GM23338 (cell line): Measurements from ENCODE around the gene BPI. TPM values are rescaled to one million over a fixed set of nuclear protein-coding genes. Genes with fewer than 3 reads are reported as not detected.

Source experiments
- ATAC-seq: fragments of 200-7000 bp; cut with Tn5 transposase; 3 replicates; pipeline ENCODE4 v1.9.1; 2020
- DNase-seq: peaks from one replicate; pipeline ENCODE4 v3.0.0-alpha.2; 2015; ENCODE audit warnings: low spot score
- H2AFZ ChIP-seq: fragments of 200-600 bp; sonication (generic); 2 replicates; pipeline ENCODE4 v1.8.0; 2016; ENCODE audit warnings: antibody characterized with exemption, mild to moderate bottlenecking, moderate library complexity
- H3F3A ChIP-seq: fragments of 200-600 bp; sonication (generic); replicated peaks from 2 replicates; pipeline ENCODE4 v1.8.0; 2017; ENCODE audit warnings: antibody characterized with exemption, mixed run types, low read depth
- H3K27ac ChIP-seq: fragments of 200-600 bp; sonication (generic); 2 replicates; pipeline ENCODE4 v1.6.1; 2016; ENCODE audit warnings: low read depth
- H3K27me3 ChIP-seq: fragments of 200-600 bp; sonication (generic); 2 replicates; pipeline ENCODE4 v1.8.0; 2016; ENCODE audit warnings: mild to moderate bottlenecking, mixed run types, moderate library complexity; ENCODE audit not compliant: insufficient read depth
- H3K36me3 ChIP-seq: fragments of 200-600 bp; sonication (generic); 2 replicates; pipeline ENCODE4 v1.8.0; 2016; ENCODE audit warnings: mild to moderate bottlenecking; ENCODE audit not compliant: insufficient read depth
- H3K4me1 ChIP-seq: fragments of 200-600 bp; sonication (generic); 2 replicates; pipeline ENCODE4 v1.8.0; 2016; ENCODE audit warnings: mild to moderate bottlenecking, moderate library complexity; ENCODE audit not compliant: insufficient read depth
- H3K4me2 ChIP-seq: fragments of 200-600 bp; sonication (generic); 2 replicates; pipeline ENCODE4 v1.7.1; 2017; ENCODE audit warnings: mixed run types
- H3K4me3 ChIP-seq: fragments of 200-600 bp; sonication (generic); 2 replicates; pipeline ENCODE4 v1.6.1; 2016; ENCODE audit warnings: mixed run types
- H3K79me2 ChIP-seq: fragments of 200-600 bp; sonication (generic); replicated peaks from 2 replicates; pipeline ENCODE4 v1.8.0; 2017; ENCODE audit warnings: mild to moderate bottlenecking; ENCODE audit not compliant: insufficient read depth
- H3K9me2 ChIP-seq: fragments of 200-600 bp; sonication (generic); 2 replicates; pipeline ENCODE4 v1.8.0; 2017; ENCODE audit not compliant: insufficient read depth
- H4K20me1 ChIP-seq: fragments of 200-600 bp; sonication (generic); replicated peaks from 2 replicates; pipeline ENCODE4 v1.8.0; 2017; ENCODE audit warnings: mild to moderate bottlenecking; ENCODE audit not compliant: insufficient read depth
- H3K27ac Mint-ChIP-seq: 2 replicates; pipeline ENCODE4 v1.8.0; 2020; ENCODE audit warnings: inconsistent platforms, mild to moderate bottlenecking, moderate library complexity, mixed read lengths
- H3K27me3 Mint-ChIP-seq: 3 replicates; pipeline ENCODE4 v1.8.0; 2022; ENCODE audit warnings: low read depth, mild to moderate bottlenecking, moderate library complexity, mixed read lengths, inconsistent platforms; ENCODE audit not compliant: insufficient read depth, poor library complexity
- H3K36me3 Mint-ChIP-seq: 3 replicates; pipeline ENCODE4 v1.8.0; 2021; ENCODE audit warnings: low read depth, mild to moderate bottlenecking, inconsistent platforms, moderate library complexity, mixed read lengths
- H3K4me1 Mint-ChIP-seq: 3 replicates; pipeline ENCODE4 v1.8.0; 2020; ENCODE audit warnings: mild to moderate bottlenecking, inconsistent platforms, mixed read lengths
- H3K4me3 Mint-ChIP-seq: 3 replicates; pipeline ENCODE4 v1.8.0; 2021; ENCODE audit warnings: moderate library complexity, mild to moderate bottlenecking, inconsistent platforms, mixed read lengths
- H3K9me3 Mint-ChIP-seq: 3 replicates; pipeline ENCODE4 v1.8.0; 2020; ENCODE audit warnings: moderate library complexity, mild to moderate bottlenecking, inconsistent platforms, mixed read lengths
- CREB1 ChIP-seq: fragments of 250-450 bp; sonication (Bioruptor Pico); IDR thresholded peaks from 2 replicates; pipeline ENCODE4 v1.5.0; 2020; ENCODE audit warnings: low read depth, mild to moderate bottlenecking, moderate library complexity
- CTCF ChIP-seq, 2 experiments: fragments of 200-600 bp in 1 of 2; sonication (generic) in 1 of 2; conservative IDR thresholded peaks; 2 replicates each; pipeline versions ENCODE4 v1.5.1 to v1.6.1; 2016 to 2017; ENCODE audit warnings: antibody characterized with exemption in 2 of 2, low read depth in 2 of 2, mild to moderate bottlenecking in 2 of 2, moderate library complexity in 1 of 2
- ETS1 ChIP-seq: IDR thresholded peaks from 2 replicates; pipeline ENCODE4 v1.6.1; 2016; ENCODE audit warnings: antibody characterized with exemption
- EZH2 ChIP-seq: fragments of 200-600 bp; sonication (generic); IDR thresholded peaks from one replicate; pipeline ENCODE4 v1.8.0; 2017; ENCODE audit warnings: antibody characterized with exemption, mild to moderate bottlenecking, low read depth; ENCODE audit not compliant: unreplicated experiment
- EZH2phosphoT487 ChIP-seq: fragments of 200-600 bp; sonication (generic); IDR thresholded peaks from one replicate; pipeline ENCODE4 v1.8.1; 2018; ENCODE audit warnings: antibody characterized with exemption; ENCODE audit not compliant: unreplicated experiment
- JUNB ChIP-seq: IDR thresholded peaks from one replicate; pipeline ENCODE4 v1.6.1; 2016; ENCODE audit warnings: antibody characterized with exemption; ENCODE audit not compliant: unreplicated experiment
- STAT1 ChIP-seq: IDR thresholded peaks from one replicate; pipeline ENCODE4 v1.6.1; 2016; ENCODE audit warnings: antibody characterized with exemption; ENCODE audit not compliant: unreplicated experiment
- ZNF114 ChIP-seq: fragments of 250-450 bp; sonication (Bioruptor Pico); IDR thresholded peaks from 2 replicates; pipeline ENCODE4 v1.5.0; 2020; ENCODE audit warnings: mild to moderate bottlenecking, moderate library complexity
- ZNF331 ChIP-seq: fragments of 250-450 bp; sonication (Bioruptor Pico); IDR thresholded peaks from 2 replicates; pipeline ENCODE4 v1.5.0; 2020; ENCODE audit warnings: low read depth, mild to moderate bottlenecking, moderate library complexity
- polyA plus RNA-seq: library from polyadenylated mRNA; unstranded; fragments of >200 nt; fragmentation: Nextera tagmentation; extraction: Ambion mirVana; gene quantifications from 2 replicates; pipeline ENCODE4 v1.2.1, GENCODE V29; 2016
- total RNA-seq: library from RNA; depleted of rRNA; stranded (reverse); fragments of >200 nt; shearing (Covaris generic); gene quantifications from 2 replicates; pipeline ENCODE4 v1.2.3, GENCODE V29; 2014
- TF ChIP-seq, protein P1 (sequence below): fragments of 250-450 bp; sonication (Bioruptor Pico); IDR thresholded peaks from 2 replicates; pipeline ENCODE4 v1.5.0; 2020; ENCODE audit warnings: mild to moderate bottlenecking, moderate library complexity

BPI gene
- total and polyA plus RNA-seq, 2 experiments from 2014 or later: not detected

GRCh38 chr20:38357653-38358207 lies 53.8 kb downstream of the BPI start (continued):
- TF ChIP-seq EZH2phosphoT487: no peak

DNA sequence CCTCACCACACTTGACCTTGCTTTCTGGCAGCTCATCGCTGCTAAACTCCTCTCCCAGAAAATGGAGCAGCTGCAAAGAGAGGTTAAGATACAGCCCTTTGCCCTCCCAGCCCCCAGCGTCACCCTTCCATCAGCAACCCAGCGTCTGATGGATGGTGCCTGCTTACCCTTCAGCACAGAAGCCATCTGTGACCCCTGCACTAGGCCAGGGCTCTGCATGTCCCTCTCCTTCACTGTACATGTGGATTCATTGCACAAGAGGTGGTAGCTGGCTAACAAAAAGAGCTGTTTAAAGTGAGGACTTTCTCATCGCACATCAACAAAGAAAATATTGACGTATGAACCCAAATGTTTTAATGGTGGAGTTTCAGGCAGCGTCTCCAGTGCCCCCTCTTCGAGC lies 54.6 kb downstream of the BPI start:
- TF ChIP-seq CTCF (conservative IDR thresholded peaks at IDR 0.05; ENCODE audit: low read depth in 2 of 2) (no peak), ZNF114 (CRISPR knock-in tag) (no peak), JUNB (no peak)
- no peaks in the 10 kb centered on the region for H3K27me3 ChIP-seq
- no peak overlapping the region for H3K27ac ChIP-seq
- ATAC-seq (no peak), DNase-seq (no peak)
- Mint-ChIP-seq H3K36me3 (no peaks in the 10 kb centered on the region), H3K4me1 (peaks cover 22% of the 10 kb centered on the region), H3K9me3 (peaks cover 2% of the 10 kb centered on the region; the same call in 2 of the 3 replicates), H3K4me3 (no peak overlapping the region), H3K27me3 (peaks cover 12% of the 10 kb centered on the region), H3K27ac (no peak overlapping the region)
- peak overlapping the region; percentile 38; the same call in 1 of the 2 replicates for H2AFZ ChIP-seq
- H3K4me1 ChIP-seq: peaks cover 19% of the 10 kb centered on the region
- no peaks in the 10 kb centered on the region for H4K20me1 ChIP-seq
- H3K79me2 ChIP-seq: no peaks in the 10 kb centered on the region
- H3K9me2 ChIP-seq: no peaks in the 10 kb centered on the region
- H3K36me3 ChIP-seq: no peaks in the 10 kb centered on the region
- H3K4me3 ChIP-seq: no peak overlapping the region
- H3F3A ChIP-seq: 0 out of 2 replicates have a peak, but pooled peaks cover 5% of the 10 kb centered on the region
- H3K4me2 ChIP-seq: no peak overlapping the region

DNA sequence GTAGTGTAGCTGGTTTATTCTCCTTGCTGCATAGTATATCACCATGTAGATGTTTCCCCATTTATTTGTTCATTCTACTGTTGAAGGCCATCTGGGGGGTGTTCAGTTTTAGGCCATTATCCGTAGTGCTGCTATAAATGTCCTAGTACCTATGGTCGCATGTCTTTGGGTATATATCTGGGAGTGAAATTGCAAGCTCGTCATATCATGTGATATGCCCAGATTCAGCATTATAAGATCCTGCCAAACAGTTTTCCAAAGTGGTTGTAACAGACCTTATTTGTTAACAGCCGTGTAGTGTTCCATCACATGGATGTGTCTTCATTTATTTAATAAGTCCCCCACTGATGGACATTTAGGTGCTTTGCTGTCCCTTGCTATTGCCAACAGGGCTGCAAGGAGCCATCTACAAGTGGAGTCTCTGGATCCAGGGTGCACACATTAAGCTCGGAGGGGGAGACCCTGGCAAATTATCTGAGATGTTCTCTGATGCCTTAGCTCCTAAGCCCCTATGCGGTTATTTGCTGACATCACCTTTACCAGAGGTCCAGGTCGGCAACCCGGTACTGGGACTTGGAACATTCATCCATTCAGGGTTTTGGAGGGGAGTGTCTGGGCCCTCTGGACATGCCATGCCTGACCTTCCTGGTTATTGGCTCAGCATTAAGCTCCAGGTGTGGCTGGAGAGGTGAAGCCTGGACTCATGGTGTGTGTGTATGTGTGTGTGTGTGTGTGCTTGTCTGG lies 59.2 kb downstream of the BPI start:
- Mint-ChIP-seq H3K4me3 (no peak overlapping the region), H3K27me3 (no peaks in the 10 kb centered on the region), H3K27ac (no peak overlapping the region), H3K36me3 (no peaks in the 10 kb centered on the region), H3K4me1 (no peaks in the 10 kb centered on the region), H3K9me3 (no peaks in the 10 kb centered on the region)
- no peaks in the 10 kb centered on the region for H3K36me3 ChIP-seq
- no peaks in the 10 kb centered on the region for H4K20me1 ChIP-seq
- no peak for ATAC-seq
- no peak for DNase-seq
- no peak overlapping the region for H3K4me3 ChIP-seq
- H3K4me1 ChIP-seq: no peaks in the 10 kb centered on the region
- H3K27me3 ChIP-seq: no peaks in the 10 kb centered on the region
- no peak overlapping the region for H3K4me2 ChIP-seq
- no peak overlapping the region for H2AFZ ChIP-seq
- H3K9me2 ChIP-seq: no peaks in the 10 kb centered on the region
- no peaks in the 10 kb centered on the region for H3K79me2 ChIP-seq
- H3F3A ChIP-seq: no peaks in the 10 kb centered on the region
- H3K27ac ChIP-seq: no peak overlapping the region
- TF ChIP-seq, protein P1, sequence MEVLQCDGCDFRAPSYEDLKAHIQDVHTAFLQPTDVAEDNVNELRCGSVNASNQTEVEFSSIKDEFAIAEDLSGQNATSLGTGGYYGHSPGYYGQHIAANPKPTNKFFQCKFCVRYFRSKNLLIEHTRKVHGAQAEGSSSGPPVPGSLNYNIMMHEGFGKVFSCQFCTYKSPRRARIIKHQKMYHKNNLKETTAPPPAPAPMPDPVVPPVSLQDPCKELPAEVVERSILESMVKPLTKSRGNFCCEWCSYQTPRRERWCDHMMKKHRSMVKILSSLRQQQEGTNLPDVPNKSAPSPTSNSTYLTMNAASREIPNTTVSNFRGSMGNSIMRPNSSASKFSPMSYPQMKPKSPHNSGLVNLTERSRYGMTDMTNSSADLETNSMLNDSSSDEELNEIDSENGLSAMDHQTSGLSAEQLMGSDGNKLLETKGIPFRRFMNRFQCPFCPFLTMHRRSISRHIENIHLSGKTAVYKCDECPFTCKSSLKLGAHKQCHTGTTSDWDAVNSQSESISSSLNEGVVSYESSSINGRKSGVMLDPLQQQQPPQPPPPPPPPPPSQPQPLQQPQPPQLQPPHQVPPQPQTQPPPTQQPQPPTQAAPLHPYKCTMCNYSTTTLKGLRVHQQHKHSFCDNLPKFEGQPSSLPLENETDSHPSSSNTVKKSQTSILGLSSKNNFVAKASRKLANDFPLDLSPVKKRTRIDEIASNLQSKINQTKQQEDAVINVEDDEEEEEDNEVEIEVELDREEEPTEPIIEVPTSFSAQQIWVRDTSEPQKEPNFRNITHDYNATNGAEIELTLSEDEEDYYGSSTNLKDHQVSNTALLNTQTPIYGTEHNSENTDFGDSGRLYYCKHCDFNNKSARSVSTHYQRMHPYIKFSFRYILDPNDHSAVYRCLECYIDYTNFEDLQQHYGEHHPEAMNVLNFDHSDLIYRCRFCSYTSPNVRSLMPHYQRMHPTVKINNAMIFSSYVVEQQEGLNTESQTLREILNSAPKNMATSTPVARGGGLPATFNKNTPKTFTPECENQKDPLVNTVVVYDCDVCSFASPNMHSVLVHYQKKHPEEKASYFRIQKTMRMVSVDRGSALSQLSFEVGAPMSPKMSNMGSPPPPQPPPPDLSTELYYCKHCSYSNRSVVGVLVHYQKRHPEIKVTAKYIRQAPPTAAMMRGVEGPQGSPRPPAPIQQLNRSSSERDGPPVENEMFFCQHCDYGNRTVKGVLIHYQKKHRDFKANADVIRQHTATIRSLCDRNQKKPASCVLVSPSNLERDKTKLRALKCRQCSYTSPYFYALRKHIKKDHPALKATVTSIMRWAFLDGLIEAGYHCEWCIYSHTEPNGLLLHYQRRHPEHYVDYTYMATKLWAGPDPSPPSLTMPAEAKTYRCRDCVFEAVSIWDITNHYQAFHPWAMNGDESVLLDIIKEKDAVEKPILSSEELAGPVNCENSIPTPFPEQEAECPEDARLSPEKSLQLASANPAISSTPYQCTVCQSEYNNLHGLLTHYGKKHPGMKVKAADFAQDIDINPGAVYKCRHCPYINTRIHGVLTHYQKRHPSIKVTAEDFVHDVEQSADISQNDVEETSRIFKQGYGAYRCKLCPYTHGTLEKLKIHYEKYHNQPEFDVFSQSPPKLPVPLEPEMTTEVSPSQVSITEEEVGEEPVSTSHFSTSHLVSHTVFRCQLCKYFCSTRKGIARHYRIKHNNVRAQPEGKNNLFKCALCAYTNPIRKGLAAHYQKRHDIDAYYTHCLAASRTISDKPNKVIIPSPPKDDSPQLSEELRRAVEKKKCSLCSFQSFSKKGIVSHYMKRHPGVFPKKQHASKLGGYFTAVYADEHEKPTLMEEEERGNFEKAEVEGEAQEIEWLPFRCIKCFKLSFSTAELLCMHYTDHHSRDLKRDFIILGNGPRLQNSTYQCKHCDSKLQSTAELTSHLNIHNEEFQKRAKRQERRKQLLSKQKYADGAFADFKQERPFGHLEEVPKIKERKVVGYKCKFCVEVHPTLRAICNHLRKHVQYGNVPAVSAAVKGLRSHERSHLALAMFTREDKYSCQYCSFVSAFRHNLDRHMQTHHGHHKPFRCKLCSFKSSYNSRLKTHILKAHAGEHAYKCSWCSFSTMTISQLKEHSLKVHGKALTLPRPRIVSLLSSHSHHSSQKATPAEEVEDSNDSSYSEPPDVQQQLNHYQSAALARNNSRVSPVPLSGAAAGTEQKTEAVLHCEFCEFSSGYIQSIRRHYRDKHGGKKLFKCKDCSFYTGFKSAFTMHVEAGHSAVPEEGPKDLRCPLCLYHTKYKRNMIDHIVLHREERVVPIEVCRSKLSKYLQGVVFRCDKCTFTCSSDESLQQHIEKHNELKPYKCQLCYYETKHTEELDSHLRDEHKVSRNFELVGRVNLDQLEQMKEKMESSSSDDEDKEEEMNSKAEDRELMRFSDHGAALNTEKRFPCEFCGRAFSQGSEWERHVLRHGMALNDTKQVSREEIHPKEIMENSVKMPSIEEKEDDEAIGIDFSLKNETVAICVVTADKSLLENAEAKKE (CRISPR knock-in tag): no peak
- TF ChIP-seq EZH2phosphoT487 (no peak), ETS1 (no peak), EZH2 (no peak), ZNF331 (no peak), STAT1 (no peak), JUNB (no peak), CREB1 (no peak)
